ENCODE results near the gene LHFPL3.

Gene LHFPL3

GRCh38 chr7:104294291-104294690, 34.1 kb upstream of the LHFPL3 start:
- Histone ChIP-seq H2AFZ (ENCODE audit: low read length) (no peak overlapping the region), H3K9me3 (replicated peaks; ENCODE audit: insufficient read depth, low read length) (no peaks in the 10 kb centered on the region), H3K36me3 (replicated peaks; ENCODE audit: insufficient read depth, low read length) (no peaks in the 10 kb centered on the region), H3K9me2 (replicated peaks; ENCODE audit: insufficient read depth, low read length) (no peaks in the 10 kb centered on the region), H3K4me3 (ENCODE audit: low read length) (no peak overlapping the region), H3K9ac (ENCODE audit: low read length) (no peak overlapping the region), H4K20me1 (ENCODE audit: insufficient read depth, low read length) (no peaks in the 10 kb centered on the region), H3K27me3 (replicated peaks; ENCODE audit: insufficient read depth, low read length) (no peaks in the 10 kb centered on the region), H3K4me1 (ENCODE audit: low read length) (no peaks in the 10 kb centered on the region), H3K4me2 (ENCODE audit: low read depth, low read length) (no peak overlapping the region), H3K79me2 (ENCODE audit: low read length) (no peaks in the 10 kb centered on the region), H3K27ac (ENCODE audit: low read length) (no peak overlapping the region), H3F3A (ENCODE audit: insufficient read depth, low read length) (no peaks in the 10 kb centered on the region)
- no peak for DNase-seq
- no peak for TF ChIP-seq EZH2 (optimal IDR thresholded peaks at IDR 0.05; ENCODE audit: low read depth, low read length)
- TF ChIP-seq EZH2phosphoT487 (IDR thresholded peaks at IDR 0.05; ENCODE audit: low read length) = no peak
- no peak for TF ChIP-seq CTCF (IDR thresholded peaks at IDR 0.05; ENCODE audit: low read length)

GRCh38 chr7:104296266-104296665, 32.1 kb upstream of the LHFPL3 start:
- no peak overlapping the region for H3K27ac ChIP-seq (ENCODE audit: low read length)
- no peaks in the 10 kb centered on the region for H3F3A ChIP-seq (ENCODE audit: insufficient read depth, low read length)
- H2AFZ ChIP-seq (ENCODE audit: low read length) = no peak overlapping the region
- no peak for TF ChIP-seq EZH2phosphoT487 (IDR thresholded peaks at IDR 0.05; ENCODE audit: low read length)
- TF ChIP-seq EZH2 (optimal IDR thresholded peaks at IDR 0.05; ENCODE audit: low read depth, low read length) = no peak
- no peak for TF ChIP-seq CTCF (IDR thresholded peaks at IDR 0.05; ENCODE audit: low read length)
- no peaks in the 10 kb centered on the region for H4K20me1 ChIP-seq (ENCODE audit: insufficient read depth, low read length)
- DNase-seq = no peak
- H3K4me1 ChIP-seq (ENCODE audit: low read length) = no peaks in the 10 kb centered on the region
- no peaks in the 10 kb centered on the region for H3K36me3 ChIP-seq (replicated peaks; ENCODE audit: insufficient read depth, low read length)
- H3K79me2 ChIP-seq (ENCODE audit: low read length) = no peaks in the 10 kb centered on the region
- H3K9ac ChIP-seq (ENCODE audit: low read length) = no peak overlapping the region
- H3K27me3 ChIP-seq (replicated peaks; ENCODE audit: insufficient read depth, low read length) = no peaks in the 10 kb centered on the region
- no peak overlapping the region for H3K4me2 ChIP-seq (ENCODE audit: low read depth, low read length)
- no peaks in the 10 kb centered on the region for H3K9me3 ChIP-seq (replicated peaks; ENCODE audit: insufficient read depth, low read length)
- no peak overlapping the region for H3K4me3 ChIP-seq (ENCODE audit: low read length)
- H3K9me2 ChIP-seq (replicated peaks; ENCODE audit: insufficient read depth, low read length) = no peaks in the 10 kb centered on the region

GRCh38 chr7:104296900-104297299, 31.5 kb upstream of the LHFPL3 start:
- Histone ChIP-seq H3K27ac (ENCODE audit: low read length) (no peak overlapping the region), H3K9me2 (replicated peaks; ENCODE audit: insufficient read depth, low read length) (no peaks in the 10 kb centered on the region), H3K9ac (ENCODE audit: low read length) (no peak overlapping the region), H3F3A (ENCODE audit: insufficient read depth, low read length) (no peaks in the 10 kb centered on the region), H3K27me3 (replicated peaks; ENCODE audit: insufficient read depth, low read length) (no peaks in the 10 kb centered on the region), H4K20me1 (ENCODE audit: insufficient read depth, low read length) (no peaks in the 10 kb centered on the region), H2AFZ (ENCODE audit: low read length) (no peak overlapping the region), H3K4me1 (ENCODE audit: low read length) (no peaks in the 10 kb centered on the region), H3K9me3 (replicated peaks; ENCODE audit: insufficient read depth, low read length) (no peaks in the 10 kb centered on the region), H3K79me2 (ENCODE audit: low read length) (no peaks in the 10 kb centered on the region), H3K4me3 (ENCODE audit: low read length) (no peak overlapping the region), H3K36me3 (replicated peaks; ENCODE audit: insufficient read depth, low read length) (no peaks in the 10 kb centered on the region), H3K4me2 (ENCODE audit: low read depth, low read length) (no peak overlapping the region)
- TF ChIP-seq EZH2 (optimal IDR thresholded peaks at IDR 0.05; ENCODE audit: low read depth, low read length) (no peak), EZH2phosphoT487 (IDR thresholded peaks at IDR 0.05; ENCODE audit: low read length) (no peak), CTCF (IDR thresholded peaks at IDR 0.05; ENCODE audit: low read length) (no peak)
- DNase-seq = no peak
